ENCODE measurements around the gene DIAPH2. TPM values are rescaled to one million over a fixed set of nuclear protein-coding genes. Genes with fewer than 3 reads are reported as not detected.

Gene DIAPH2
- total RNA-seq, 1 donor from 2014 or later = 12.3 TPM

DNA sequence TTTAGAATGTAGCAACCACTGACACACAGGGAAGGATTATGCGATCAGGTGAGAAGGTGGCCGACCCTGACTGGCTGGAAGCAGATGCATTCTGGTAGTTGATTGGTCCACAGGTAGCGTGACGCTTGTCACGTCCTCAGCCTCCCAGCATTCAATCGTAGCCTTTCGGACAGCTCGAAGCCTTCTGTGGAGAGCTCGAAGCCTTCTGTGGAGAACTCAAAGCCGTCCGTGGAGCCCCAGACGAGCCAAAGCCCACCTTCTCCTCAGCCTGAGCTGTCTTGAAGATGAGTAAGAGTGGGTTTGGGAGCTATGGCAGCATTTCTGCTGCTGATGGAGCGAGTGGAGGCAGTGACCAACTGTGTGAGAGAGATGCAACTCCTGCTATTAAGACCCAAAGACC lies 199.4 kb downstream of the DIAPH2 start:
- no peaks in the 10 kb centered on the region for H3K36me3 ChIP-seq (ENCODE audit: control insufficient read depth, insufficient read depth, low read length)
- no peak for TF ChIP-seq CTCF (IDR thresholded peaks at IDR 0.05; ENCODE audit: insufficient read depth, low read length, poor library complexity, severe bottlenecking)
- H3K27me3 ChIP-seq (ENCODE audit: control insufficient read depth, insufficient read depth, low read length) = no peaks in the 10 kb centered on the region
- H3K4me3 ChIP-seq (ENCODE audit: low read depth, low read length) = no peak overlapping the region
- DNase-seq (ENCODE audit: low read depth) = no peak

- TF ChIP-seq CTCF (IDR thresholded peaks at IDR 0.05; ENCODE audit: insufficient read depth, low read length, poor library complexity, severe bottlenecking) = no peak
- no peak for DNase-seq (ENCODE audit: low read depth)
- Histone ChIP-seq H3K36me3 (ENCODE audit: control insufficient read depth, insufficient read depth, low read length) (no peaks in the 10 kb centered on the region), H3K4me3 (ENCODE audit: low read depth, low read length) (no peak overlapping the region), H3K27me3 (ENCODE audit: control insufficient read depth, insufficient read depth, low read length) (no peaks in the 10 kb centered on the region)
Measured at GRCh38 chrX:96889726-96890125, 205.1 kb downstream of the DIAPH2 start.

DNA sequence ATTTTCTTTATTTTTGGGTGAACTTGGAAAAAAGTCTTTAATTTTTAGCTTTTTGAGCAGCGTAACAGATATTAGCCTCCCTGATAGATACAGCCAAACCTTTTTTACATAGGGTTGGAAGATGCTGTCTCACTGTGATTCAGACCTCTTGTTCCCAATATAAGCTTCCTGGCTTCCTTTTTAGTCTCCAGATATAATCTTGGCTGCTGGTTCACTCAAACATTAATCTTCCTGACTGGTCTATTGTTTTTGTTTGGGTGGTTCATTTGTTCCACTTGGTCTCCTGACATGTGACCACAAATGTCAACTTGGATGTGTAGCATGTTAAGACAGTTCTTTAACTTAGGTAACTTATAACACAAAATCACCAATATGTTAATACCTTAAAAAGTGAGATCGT lies 222.1 kb downstream of the DIAPH2 start:
- no peaks in the 10 kb centered on the region for H3K36me3 ChIP-seq (ENCODE audit: control insufficient read depth, insufficient read depth, low read length)
- DNase-seq (ENCODE audit: low read depth) = no peak

DNA sequence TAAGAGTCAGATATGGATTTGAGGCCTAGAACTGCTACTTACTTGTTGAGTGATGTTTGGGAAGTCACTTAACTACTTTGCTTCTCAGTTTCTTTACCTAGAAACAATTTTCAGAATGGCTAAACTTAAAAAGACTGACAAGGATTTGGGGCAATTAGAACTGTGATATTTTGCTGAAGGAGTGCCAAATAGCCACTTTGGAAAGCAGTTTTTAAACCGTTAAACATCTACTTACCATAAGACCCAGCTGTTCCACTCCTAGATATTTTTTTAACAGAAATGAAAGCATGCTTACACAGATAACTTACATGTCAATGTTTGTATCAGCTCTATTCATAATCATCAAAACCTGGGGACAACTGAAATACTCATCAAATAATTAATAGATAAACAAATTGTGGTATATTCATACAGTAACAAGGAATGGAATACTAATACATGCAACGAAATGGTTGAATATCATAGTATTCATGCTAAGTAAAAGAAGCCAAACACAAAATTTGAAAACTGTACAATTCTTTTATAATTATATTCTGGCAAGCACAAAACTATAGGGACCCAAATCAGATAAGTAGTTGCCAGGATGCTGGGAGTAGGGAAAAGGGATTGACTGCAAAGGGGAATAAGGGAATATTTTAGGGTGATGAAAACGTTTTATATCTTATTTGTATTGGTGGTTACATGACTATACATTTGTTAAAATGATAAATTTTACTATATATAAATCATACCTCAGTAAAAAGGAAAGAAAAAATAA lies 223.1 kb downstream of the DIAPH2 start:
- no peak for TF ChIP-seq CTCF (IDR thresholded peaks at IDR 0.05; ENCODE audit: insufficient read depth, low read length, poor library complexity, severe bottlenecking)
- DNase-seq (ENCODE audit: low read depth) = no peak
- H3K27me3 ChIP-seq (ENCODE audit: control insufficient read depth, insufficient read depth, low read length) = no peaks in the 10 kb centered on the region
- H3K36me3 ChIP-seq (ENCODE audit: control insufficient read depth, insufficient read depth, low read length) = no peaks in the 10 kb centered on the region
- H3K4me3 ChIP-seq (ENCODE audit: low read depth, low read length) = no peak overlapping the region

More for the DNA sequence above, 222.1 kb downstream of the DIAPH2 start:
- no peak overlapping the region for H3K4me3 ChIP-seq (ENCODE audit: low read depth, low read length)
- TF ChIP-seq CTCF (IDR thresholded peaks at IDR 0.05; ENCODE audit: insufficient read depth, low read length, poor library complexity, severe bottlenecking) = no peak
- no peaks in the 10 kb centered on the region for H3K27me3 ChIP-seq (ENCODE audit: control insufficient read depth, insufficient read depth, low read length)

GRCh38 chrX:96909291-96909690 lies 224.6 kb downstream of the DIAPH2 start:
- Histone ChIP-seq H3K4me3 (ENCODE audit: low read depth, low read length) (no peak overlapping the region), H3K27me3 (ENCODE audit: control insufficient read depth, insufficient read depth, low read length) (no peaks in the 10 kb centered on the region), H3K36me3 (ENCODE audit: control insufficient read depth, insufficient read depth, low read length) (no peaks in the 10 kb centered on the region)
- no peak for DNase-seq (ENCODE audit: low read depth)
- TF ChIP-seq CTCF (IDR thresholded peaks at IDR 0.05; ENCODE audit: insufficient read depth, low read length, poor library complexity, severe bottlenecking) = no peak

- Histone ChIP-seq H3K27me3 (ENCODE audit: control insufficient read depth, insufficient read depth, low read length) (no peaks in the 10 kb centered on the region), H3K36me3 (ENCODE audit: control insufficient read depth, insufficient read depth, low read length) (no peaks in the 10 kb centered on the region), H3K4me3 (ENCODE audit: low read depth, low read length) (no peak overlapping the region)
- no peak for DNase-seq (ENCODE audit: low read depth)
- no peak for TF ChIP-seq CTCF (IDR thresholded peaks at IDR 0.05; ENCODE audit: insufficient read depth, low read length, poor library complexity, severe bottlenecking)
Measured at GRCh38 chrX:96918864-96919263, 234.2 kb downstream of the DIAPH2 start.
